ENCODE measurements around the gene PGAP3. TPM values are rescaled to one million over a fixed set of nuclear protein-coding genes. Genes with fewer than 3 reads are reported as not detected.

Gene PGAP3
- total RNA-seq (10 to 100 TPM; 17.2 to 32.9 TPM), polyA plus RNA-seq (ENCODE audit: insufficient read length in 6 of 6) (10 to 100 TPM; 37.9 to 46.5 (median 41.1) TPM)
- long read RNA-seq, donor 1, transcript PGAP3-201 (8 exons, 2,737 nt), result major isoform, 8 of 18 reads
- long read RNA-seq, donor 1, partial matches to known transcripts, result 9 of 18 reads
- long read RNA-seq, donor 1, other reads (novel, unspliced or antisense), result 0 of 18 reads
- long read RNA-seq, donor 2, transcript PGAP3-201 (8 exons, 2,737 nt), result major isoform, 5 of 6 reads
- long read RNA-seq, donor 2, partial matches to known transcripts, result 0 of 6 reads
- long read RNA-seq, donor 2, other reads (novel, unspliced or antisense), result 0 of 6 reads
- long read RNA-seq, donor 3, transcript PGAP3-201 (8 exons, 2,737 nt), result major isoform, 5 of 6 reads
- long read RNA-seq, donor 3, partial matches to known transcripts, result 0 of 6 reads
- long read RNA-seq, donor 3, other reads (novel, unspliced or antisense), result 0 of 6 reads
- long read RNA-seq, donor 4, transcript PGAP3-201 (8 exons, 2,737 nt), result major isoform, 5 of 9 reads
- long read RNA-seq, donor 4, partial matches to known transcripts, result 1 of 9 reads
- long read RNA-seq, donor 4, other reads (novel, unspliced or antisense), result 3 of 9 reads
- long read RNA-seq, donor 5, transcript PGAP3-201 (8 exons, 2,737 nt), result major isoform, 8 of 36 reads
- long read RNA-seq, donor 5, partial matches to known transcripts, result 26 of 36 reads
- long read RNA-seq, donor 5, other reads (novel, unspliced or antisense), result 0 of 36 reads
- long read RNA-seq, donor 6, partial matches to known transcripts, result 13 of 21 reads
- long read RNA-seq, donor 6, other reads (novel, unspliced or antisense), result 5 of 21 reads
- long read RNA-seq, donor 7, transcript PGAP3-201 (8 exons, 2,737 nt), result major isoform, 7 of 11 reads
- long read RNA-seq, donor 7, partial matches to known transcripts, result 0 of 11 reads
- long read RNA-seq, donor 7, other reads (novel, unspliced or antisense), result 0 of 11 reads
- long read RNA-seq, donor 8, transcript PGAP3-201 (8 exons, 2,737 nt), result major isoform, 8 of 11 reads
- long read RNA-seq, donor 8, partial matches to known transcripts, result 0 of 11 reads
- long read RNA-seq, donor 8, other reads (novel, unspliced or antisense), result 0 of 11 reads
- long read RNA-seq, donor 9, result 0 reads
- long read RNA-seq, donor 10, partial matches to known transcripts, result 0 of 2 reads
- long read RNA-seq, donor 10, other reads (novel, unspliced or antisense), result 0 of 2 reads
- long read RNA-seq, donor 11, result 0 reads
- long read RNA-seq, donor 12, transcript PGAP3-201 (8 exons, 2,737 nt), result major isoform, 7 of 7 reads
- long read RNA-seq, donor 12, partial matches to known transcripts, result 0 of 7 reads
- long read RNA-seq, donor 12, other reads (novel, unspliced or antisense), result 0 of 7 reads

GRCh38 chr17:39687546-39688474, at the start of gene PGAP3:
PGAP3 (minus strand) TSS chr17:39688057; CDS start chr17:39688014, 43 bp downstream.
- H3K4me1 ChIP-seq, result peaks cover 14 to 15% of the 10 kb centered on the region in 2 donors
- peaks cover 0 to 4% of the 10 kb centered on the region in 2 donors for H3K27me3 ChIP-seq
- DNase-seq, result peak; percentile 87 to 92 (median 90)
- ATAC-seq, result peak; percentile 94
- no peak for TF ChIP-seq CTCF (IDR thresholded peaks at IDR 0.05)
- H3K9me3 ChIP-seq, result no peaks in the 10 kb centered on the region
- H3K36me3 ChIP-seq, result peaks cover 0 to 21% of the 10 kb centered on the region in 2 donors
- intact Hi-C loops (cut with DNase I), result no loop called here
- H3K4me3 ChIP-seq, result peak within 1 kb of the TSS; percentile 57 to 74
- peak within 1 kb of the TSS; percentile 94 to 95 for H3K27ac ChIP-seq

- DNase-seq, result no peak
- Histone ChIP-seq H3K27me3 (peaks cover 17 to 74% of the 10 kb centered on the region in 2 donors), H3K9me3 (no peaks in the 10 kb centered on the region), H3K4me1 (peaks cover 6 to 37% of the 10 kb centered on the region in 2 donors), H3K36me3 (no peaks in the 10 kb centered on the region), H3K27ac (peak overlapping the region; percentile 53 to 57), H3K4me3 (peak overlapping the region; percentile 36 to 46)
- no peak for TF ChIP-seq CTCF (IDR thresholded peaks at IDR 0.05)
- intact Hi-C loops (cut with DNase I), result loop anchor here in 1 of 2 donors (10.0 kb wide), 1 partner anchor 102 kb away; the partner anchor contains the start of gene STARD3
- peak; percentile 0 for ATAC-seq
These were observed 49.4 kb upstream of the PGAP3 start for GRCh38 chr17:39737206-39737759.

DNA sequence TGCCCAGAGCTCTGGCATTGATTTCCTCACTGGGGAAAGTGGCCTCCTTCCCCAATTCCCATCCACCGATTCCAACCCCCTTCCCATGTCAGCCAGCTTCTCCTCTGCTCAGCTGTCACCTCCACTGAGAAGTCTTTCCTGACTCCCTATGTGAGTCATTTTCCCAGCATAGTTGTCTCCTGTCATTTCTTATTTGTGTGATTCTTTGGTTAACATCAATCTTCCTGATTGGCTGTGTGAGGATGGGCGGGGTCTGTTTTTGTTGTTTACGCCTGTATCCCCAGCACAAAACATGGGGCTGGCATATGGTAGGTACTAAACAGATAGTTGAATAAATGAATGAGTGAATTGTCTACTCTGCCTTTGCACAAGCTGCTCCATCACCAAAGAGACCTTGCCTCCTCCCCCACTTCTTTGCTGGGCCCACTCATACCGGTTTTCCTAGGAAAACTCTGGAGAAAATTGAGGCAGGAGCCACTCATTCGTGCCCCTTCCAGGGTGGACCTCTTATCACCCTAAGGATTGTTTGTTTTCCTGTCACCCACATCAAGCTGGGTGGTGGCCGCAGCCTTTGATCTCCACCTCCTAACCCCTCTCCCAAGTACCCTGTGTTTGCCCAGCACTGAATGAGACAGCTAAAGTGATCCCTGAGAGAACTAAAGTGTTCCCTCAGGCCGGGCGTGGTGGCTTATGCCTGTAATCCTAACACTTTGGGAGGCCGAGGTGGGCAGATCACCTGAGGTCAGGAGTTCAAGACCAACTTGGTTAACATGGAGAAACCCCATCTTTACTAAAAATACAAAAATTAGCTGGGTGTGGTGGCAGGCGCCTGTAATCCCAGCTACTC, 48.7 kb upstream of the PGAP3 start:
- no peak for TF ChIP-seq CTCF (IDR thresholded peaks at IDR 0.05)
- ATAC-seq (peak; percentile 47), DNase-seq (peak in 1 of 4 donors; percentile 75)
- Histone ChIP-seq H3K27ac (peak overlapping the region; percentile 53 to 57), H3K4me1 (peaks cover 6 to 37% of the 10 kb centered on the region in 2 donors), H3K27me3 (peaks cover 17 to 66% of the 10 kb centered on the region in 2 donors), H3K9me3 (no peaks in the 10 kb centered on the region), H3K4me3 (no peak overlapping the region), H3K36me3 (no peaks in the 10 kb centered on the region)
- intact Hi-C loops (cut with DNase I), result loop anchor here in 1 of 2 donors (10.0 kb wide), 1 partner anchor 102 kb away; the partner anchor contains the start of gene STARD3

All from left lung (tissue), 14 donors.